Calu3 (cell line): ENCODE data around the gene SLC16A13. TPM values are rescaled to one million over a fixed set of nuclear protein-coding genes. Genes with fewer than 3 reads are reported as not detected.

Experiments used
- BruUV-seq: library from RNA; stranded (reverse); fragments of 400-500 nt; replicated peaks from 2 replicates; lab custom pipeline; 2021; lab: Mats Ljungman, UMichigan
- CTCF ChIA-PET: fragments of 300-600 bp; sonication (Branson Sonifier 250); formaldehyde crosslinking; loops from one replicate; lab custom pipeline; 2022; ENCODE audit warnings: antibody characterized with exemption; lab: Charles Lee
- DNase-seq: peaks from one replicate; pipeline ENCODE4 v3.0.0; 2022
- H3K27ac Mint-ChIP-seq: one replicate; pipeline ENCODE4 v1.8.0; 2022; ENCODE audit warnings: mixed read lengths; ENCODE audit not compliant: unreplicated experiment
- H3K27me3 Mint-ChIP-seq: one replicate; pipeline ENCODE4 v1.8.0; 2022; ENCODE audit warnings: mixed read lengths; ENCODE audit not compliant: unreplicated experiment
- H3K36me3 Mint-ChIP-seq: one replicate; pipeline ENCODE4 v1.8.0; 2022; ENCODE audit warnings: mild to moderate bottlenecking, moderate library complexity, mixed read lengths; ENCODE audit not compliant: insufficient read depth, unreplicated experiment
- H3K4me1 Mint-ChIP-seq: one replicate; pipeline ENCODE4 v1.8.0; 2022; ENCODE audit warnings: mild to moderate bottlenecking, low read depth, mixed read lengths; ENCODE audit not compliant: unreplicated experiment
- H3K4me3 Mint-ChIP-seq: one replicate; pipeline ENCODE4 v1.8.0; 2022; ENCODE audit warnings: mild to moderate bottlenecking, low read depth, moderate library complexity, mixed read lengths; ENCODE audit not compliant: unreplicated experiment
- H3K9me3 Mint-ChIP-seq: one replicate; pipeline ENCODE4 v1.8.0; 2022; ENCODE audit warnings: low read depth, mixed read lengths; ENCODE audit not compliant: unreplicated experiment
- CTCF ChIP-seq: fragments of 200-600 bp; IDR thresholded peaks from one replicate; pipeline ENCODE4 v1.8.0; 2022; ENCODE audit warnings: antibody characterized with exemption; ENCODE audit not compliant: unreplicated experiment
- intact Hi-C: fragments of 100-400 bp; cut with micrococcal nuclease; formaldehyde crosslinking; loops from one replicate; pipeline ENCODE4 v1.10.0; 2022; ENCODE audit not compliant: unreplicated experiment
- total RNA-seq: library from RNA; stranded (reverse); gene quantifications from 2 replicates; pipeline ENCODE4 v1.2.3, GENCODE V29; 2022

SLC16A13 gene
- total RNA-seq, 1 experiment from 2014 or later, result 11.6 TPM

GRCh38 chr17:7029659-7030058 is 6.2 kb upstream of the SLC16A13 start:
- intact Hi-C loops, result no loop called here
- H3K4me1 Mint-ChIP-seq, result no peaks in the 10 kb centered on the region
- H3K27me3 Mint-ChIP-seq, result no peaks in the 10 kb centered on the region
- no peak for TF ChIP-seq CTCF
- no peak overlapping the region for H3K27ac Mint-ChIP-seq
- H3K36me3 Mint-ChIP-seq, result no peaks in the 10 kb centered on the region
- CTCF ChIA-PET, result no interaction called here
- no TSS peak for BruUV-seq
- no peaks in the 10 kb centered on the region for H3K9me3 Mint-ChIP-seq
- H3K4me3 Mint-ChIP-seq, result no peak overlapping the region
- no peak for DNase-seq

- Mint-ChIP-seq H3K36me3 (peaks cover 19% of the 10 kb centered on the region), H3K27me3 (no peaks in the 10 kb centered on the region), H3K4me1 (peaks cover 9% of the 10 kb centered on the region), H3K27ac (peak overlapping the region; percentile 71), H3K4me3 (peak overlapping the region; percentile 94), H3K9me3 (no peaks in the 10 kb centered on the region)
- DNase-seq, result no peak
- BruUV-seq, result TSS peak; percentile 94
- CTCF ChIA-PET, result interaction anchor here (0.8 to 1.6 kb wide), 5 partner anchors 11 to 130 kb away, joined by 3 to 11 read pairs (median 4); no protein-coding TSS in a partner anchor
- TF ChIP-seq CTCF, result no peak
- intact Hi-C loops, result no loop called here
These were observed 742 bp upstream of the SLC16A13 start for GRCh38 chr17:7034955-7035590.

- CTCF ChIA-PET, result no interaction called here
- Mint-ChIP-seq H3K27ac (no peak overlapping the region), H3K4me1 (peaks cover 9% of the 10 kb centered on the region)
These were observed 2.4 kb downstream of the SLC16A13 start for GRCh38 chr17:7038025-7038862.

GRCh38 chr17:7039832-7040231 is 4.0 kb downstream of the SLC16A13 start:
- intact Hi-C loops, result no loop called here
- H3K27me3 Mint-ChIP-seq, result no peaks in the 10 kb centered on the region
- no peak for TF ChIP-seq CTCF
- H3K9me3 Mint-ChIP-seq, result no peaks in the 10 kb centered on the region
- CTCF ChIA-PET, result no interaction called here
- H3K4me3 Mint-ChIP-seq, result no peak overlapping the region
- no peak for DNase-seq
- H3K4me1 Mint-ChIP-seq, result peaks cover 9% of the 10 kb centered on the region
- H3K27ac Mint-ChIP-seq, result no peak overlapping the region
- BruUV-seq, result no TSS peak
- peaks cover 40% of the 10 kb centered on the region for H3K36me3 Mint-ChIP-seq

More at GRCh38 chr17:7038025-7038862, 2.4 kb downstream of the SLC16A13 start:
- Mint-ChIP-seq H3K9me3 (no peaks in the 10 kb centered on the region), H3K36me3 (peaks cover 38% of the 10 kb centered on the region), H3K4me3 (peak overlapping the region; percentile 38), H3K27me3 (no peaks in the 10 kb centered on the region)
- DNase-seq, result no peak
- intact Hi-C loops, result no loop called here
- TF ChIP-seq CTCF, result no peak
- no TSS peak for BruUV-seq
